GM21619 (cell line): ENCODE measurements around the gene CDH4.

Source experiments
- ATAC-seq: cut with Tn5 transposase; IDR thresholded peaks from one replicate; pipeline ENCODE4 v1.9.1; 2021; ENCODE audit not compliant: unreplicated experiment

Gene CDH4

GRCh38 chr20:61819921-61820825 is 568.1 kb downstream of the CDH4 start:
- ATAC-seq = no peak

DNA sequence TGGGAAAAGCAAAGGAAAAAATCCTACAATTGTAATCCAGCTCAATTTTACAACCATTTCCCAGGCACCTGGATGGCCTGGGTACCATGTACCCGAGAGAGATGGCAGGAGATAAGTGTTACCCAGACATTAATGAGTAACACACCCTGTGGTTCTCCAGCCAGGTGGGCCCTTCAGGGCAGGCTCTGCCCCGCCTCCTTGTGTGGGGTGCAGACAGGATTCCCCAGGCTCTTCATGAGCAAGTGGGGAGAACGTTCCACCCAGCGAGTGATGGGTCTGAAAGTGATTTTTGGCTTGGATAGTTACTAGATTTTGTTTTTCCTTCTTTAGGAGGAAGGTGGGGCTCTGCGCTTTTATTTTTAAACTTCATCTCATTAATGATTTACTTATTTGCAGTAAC is 569.7 kb downstream of the CDH4 start:
- no peak for ATAC-seq

DNA sequence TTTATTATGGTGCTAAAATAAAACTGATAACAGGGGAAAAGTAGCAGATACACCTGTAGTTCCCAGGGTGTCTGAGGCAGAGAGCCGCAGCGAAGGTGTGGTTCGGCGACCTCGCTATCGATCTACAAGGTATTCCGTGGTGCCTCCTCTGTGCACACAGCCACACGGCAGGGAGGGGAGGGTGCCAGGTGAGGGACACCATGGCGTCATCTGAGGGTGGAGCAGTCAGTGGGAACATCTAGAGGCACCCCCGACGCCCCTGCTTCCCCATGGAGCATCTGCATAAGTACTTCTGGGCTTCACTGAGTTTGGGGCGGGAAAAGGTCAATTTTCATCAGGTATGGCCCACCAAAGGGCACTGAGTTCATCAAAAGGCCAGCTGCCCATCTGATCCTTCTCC is 570.3 kb downstream of the CDH4 start:
- no peak for ATAC-seq

- ATAC-seq = no peak
Observed at GRCh38 chr20:61823242-61823641, 571.2 kb downstream of the CDH4 start.

- no peak for ATAC-seq
Observed at GRCh38 chr20:61828891-61829290, 576.8 kb downstream of the CDH4 start.

DNA sequence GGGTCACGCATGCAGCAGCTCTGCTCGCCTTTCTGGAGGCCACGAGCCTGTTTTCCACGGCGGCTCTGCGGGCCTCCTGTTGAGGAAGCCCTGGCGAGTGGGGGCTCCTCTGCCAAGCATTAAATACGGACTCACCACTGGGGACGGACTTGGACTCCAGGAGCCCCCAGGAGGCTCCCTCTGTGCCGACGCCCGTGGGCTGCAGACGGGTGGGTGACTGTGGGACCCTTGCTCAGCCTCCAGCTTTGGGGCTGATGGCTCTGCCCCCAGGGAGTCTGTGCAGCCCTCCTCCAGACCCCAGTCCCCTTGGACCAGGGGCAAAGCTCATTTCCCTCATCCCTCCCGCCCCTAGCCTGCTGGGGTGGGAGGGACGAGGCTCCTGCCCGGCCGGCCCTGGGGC is 577.5 kb downstream of the CDH4 start:
- ATAC-seq = no peak

DNA sequence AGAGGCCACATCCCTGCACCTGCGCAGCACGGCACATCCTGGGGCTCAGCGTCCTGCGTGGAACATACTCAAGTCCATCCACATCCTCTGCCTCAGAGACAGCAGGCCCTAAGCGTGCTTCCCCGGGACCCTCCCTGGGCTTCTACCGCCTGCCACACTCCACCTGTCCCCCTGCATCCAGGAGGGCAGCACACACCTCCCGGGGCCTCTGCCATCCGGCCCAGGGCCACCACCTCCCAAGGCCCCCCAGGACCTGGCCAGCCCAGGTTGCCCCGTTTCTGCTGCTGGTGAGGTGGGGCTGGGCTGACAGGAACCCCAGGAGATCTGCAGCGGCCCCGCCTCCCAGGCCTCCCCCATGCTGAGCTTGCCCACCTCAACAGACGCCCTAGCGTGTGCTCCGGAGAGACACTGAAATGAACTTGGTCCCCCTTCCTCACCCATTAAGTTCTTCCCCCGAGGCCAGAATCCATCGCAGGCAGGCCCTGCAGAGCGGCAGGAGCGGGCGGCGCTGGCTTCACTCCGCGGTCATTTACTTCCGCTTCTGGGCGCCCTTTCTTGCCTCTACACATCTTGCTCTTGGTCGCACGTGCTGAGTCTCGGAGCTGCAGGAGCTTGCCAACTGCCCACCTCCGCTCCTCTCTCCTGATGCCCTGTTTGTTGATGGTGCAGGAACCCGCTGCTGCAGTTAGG is 578.3 kb downstream of the CDH4 start:
- ATAC-seq = no peak

DNA sequence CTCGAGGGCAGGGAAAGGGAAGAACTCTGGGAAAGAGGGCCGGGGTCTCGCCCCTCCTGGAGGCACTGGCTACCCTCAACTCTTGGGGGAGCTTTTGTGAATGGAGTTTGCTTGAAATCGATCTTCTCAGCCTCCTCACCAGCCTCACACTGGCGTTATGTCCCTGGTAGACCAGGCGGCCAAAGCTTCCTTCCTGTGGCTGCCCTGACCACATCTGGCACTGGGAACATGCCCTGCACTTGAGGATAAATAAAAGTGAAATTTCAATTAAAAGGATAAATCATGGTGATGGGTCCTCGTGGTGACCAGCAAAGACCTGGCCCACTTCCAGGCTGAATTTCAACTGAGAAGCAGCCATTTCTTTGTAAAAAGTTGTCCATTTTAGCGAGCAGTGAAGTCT is 578.9 kb downstream of the CDH4 start:
- no peak for ATAC-seq

DNA sequence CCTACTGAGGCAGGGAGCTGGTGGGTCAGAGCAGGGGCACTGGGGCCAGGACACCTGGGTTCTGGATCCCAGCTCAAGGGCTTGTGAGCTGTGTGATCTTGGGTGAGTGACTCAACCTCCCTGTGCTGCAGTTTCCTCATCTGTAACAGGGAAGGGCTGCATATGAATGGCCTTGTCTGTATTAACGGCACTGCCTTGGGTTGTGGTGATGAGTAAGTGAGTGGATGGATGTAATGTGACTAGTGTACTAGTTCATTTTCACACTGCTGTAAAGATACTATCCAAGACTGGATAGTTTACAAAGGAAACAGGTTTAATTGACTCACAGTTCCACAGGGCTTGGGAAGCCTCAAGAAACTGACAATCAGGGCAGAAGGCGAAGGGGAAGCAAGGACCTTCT is 580.1 kb downstream of the CDH4 start:
- no peak for ATAC-seq

GRCh38 chr20:61833807-61834610 is 581.9 kb downstream of the CDH4 start:
- ATAC-seq = no peak

- ATAC-seq = no peak
Observed at GRCh38 chr20:61835301-61835700, 583.2 kb downstream of the CDH4 start.

- no peak for ATAC-seq
Observed at GRCh38 chr20:61835791-61836350, 583.8 kb downstream of the CDH4 start.

DNA sequence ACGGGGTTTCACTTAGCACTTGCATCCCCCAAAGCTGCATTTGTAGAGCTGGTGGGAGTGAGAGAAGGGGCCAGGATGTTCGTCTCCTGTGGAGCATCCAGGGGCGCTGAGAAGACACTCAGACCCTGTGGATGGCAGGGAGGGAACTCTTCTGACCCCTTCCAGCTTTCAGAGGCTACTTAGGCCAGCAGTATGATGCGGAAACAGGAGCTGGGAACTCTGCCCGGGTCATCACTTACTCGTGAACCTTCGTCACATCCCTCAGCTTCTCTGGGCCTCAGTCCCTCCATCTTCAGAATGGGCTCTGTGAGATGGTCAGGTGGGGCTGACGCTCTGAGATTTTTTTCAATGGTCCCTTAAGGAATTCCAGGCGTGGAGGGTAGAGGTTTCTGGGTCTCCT is 585.1 kb downstream of the CDH4 start:
- ATAC-seq = no peak

- ATAC-seq = no peak
Observed at GRCh38 chr20:61839223-61839911, 587.3 kb downstream of the CDH4 start.

- ATAC-seq = no peak
Observed at GRCh38 chr20:61839912-61840778, 588.1 kb downstream of the CDH4 start.

DNA sequence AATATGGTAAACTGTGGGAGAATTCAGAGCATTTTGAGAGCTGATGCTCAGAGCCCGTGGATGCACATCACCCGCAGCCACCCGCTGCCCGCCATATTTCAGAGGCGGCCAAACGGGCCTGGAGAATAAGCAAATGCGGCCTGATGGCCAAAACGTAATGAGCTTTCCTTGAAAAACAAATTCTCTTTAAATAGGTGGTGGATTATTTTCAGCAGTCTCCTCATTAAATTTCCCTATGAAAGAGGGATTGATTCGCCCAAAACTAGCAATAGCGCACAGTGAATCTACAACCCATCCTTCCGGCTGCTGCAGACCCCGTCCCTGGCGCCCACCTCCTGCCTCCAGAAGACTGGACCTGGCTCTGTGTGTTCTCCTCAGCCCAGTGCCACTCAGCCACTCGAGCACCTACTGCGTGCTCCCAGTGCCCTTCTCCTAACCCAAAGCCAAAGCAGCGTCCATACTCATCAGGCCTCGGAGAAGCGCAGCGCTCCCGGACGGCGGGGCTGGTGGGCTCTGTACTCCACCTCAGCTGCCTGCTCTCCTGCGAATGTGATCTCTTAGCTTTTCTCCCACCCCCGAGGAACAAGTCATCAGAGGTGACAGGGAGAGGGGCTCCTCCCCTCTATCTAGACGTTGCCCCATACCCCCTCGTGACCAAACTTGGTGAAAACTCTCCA is 588.9 kb downstream of the CDH4 start:
- no peak for ATAC-seq

GRCh38 chr20:61841551-61841950 is 589.5 kb downstream of the CDH4 start:
- ATAC-seq = no peak

- ATAC-seq = no peak
Observed at GRCh38 chr20:61841966-61842365, 589.9 kb downstream of the CDH4 start.

DNA sequence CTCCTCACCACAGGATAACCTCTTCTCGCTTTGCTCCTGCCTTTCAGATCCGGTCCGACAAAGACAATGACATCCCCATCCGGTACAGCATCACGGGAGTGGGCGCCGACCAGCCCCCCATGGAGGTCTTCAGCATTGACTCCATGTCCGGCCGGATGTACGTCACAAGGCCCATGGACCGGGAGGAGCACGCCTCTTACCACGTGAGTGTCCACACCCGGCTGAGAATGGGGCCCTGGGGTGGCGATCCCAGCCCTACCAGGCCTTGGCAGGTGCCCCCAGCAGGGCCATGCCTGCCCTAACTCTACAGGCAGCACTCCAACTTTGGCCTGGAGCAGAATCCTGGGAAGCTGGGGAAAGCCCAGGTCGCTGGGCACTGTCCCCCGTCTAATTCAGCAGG is 592.6 kb downstream of the CDH4 start:
- no peak for ATAC-seq
